DMS79 treated with DMSO at 0.1 percent for 48 hours (cell line): ENCODE data around the gene NFATC2.
"Not testable (repeated sequence)": the region's sequence is repeated elsewhere in the genome, so short reads cannot be mapped to it uniquely, and the experiment has no call there.

Source experiments
- DNase-seq: peaks from one replicate; lab custom pipeline; 2025; lab: John Stamatoyannopoulos, UW

Gene NFATC2

GRCh38 chr20:51470499-51470820 lies 72.1 kb downstream of the NFATC2 start:
- DNase-seq, result no peak

GRCh38 chr20:51469578-51470498 lies 72.7 kb downstream of the NFATC2 start:
- DNase-seq, result peak; percentile 82

GRCh38 chr20:51469046-51469445 lies 73.5 kb downstream of the NFATC2 start:
- no peak for DNase-seq

- no peak for DNase-seq
Observed at GRCh38 chr20:51468636-51469035, 73.9 kb downstream of the NFATC2 start.

- DNase-seq, result peak; percentile 10
Observed at GRCh38 chr20:51467956-51468626, 74.4 kb downstream of the NFATC2 start.

GRCh38 chr20:51463998-51464397 lies 78.5 kb downstream of the NFATC2 start:
- no peak for DNase-seq

GRCh38 chr20:51463560-51463959 lies 79.0 kb downstream of the NFATC2 start:
- DNase-seq, result no peak

GRCh38 chr20:51462566-51463276 lies 79.8 kb downstream of the NFATC2 start:
- no peak for DNase-seq

- not testable (repeated sequence) for DNase-seq
Observed at GRCh38 chr20:51461846-51462245, 80.7 kb downstream of the NFATC2 start.

- DNase-seq, result no peak
Observed at GRCh38 chr20:51461306-51461705, 81.2 kb downstream of the NFATC2 start.

GRCh38 chr20:51460569-51461265 lies 81.8 kb downstream of the NFATC2 start:
- peak; percentile 19 for DNase-seq

- DNase-seq, result no peak
Observed at GRCh38 chr20:51460163-51460562, 82.4 kb downstream of the NFATC2 start.

- DNase-seq, result no peak
Observed at GRCh38 chr20:51458751-51459439, 83.6 kb downstream of the NFATC2 start.

GRCh38 chr20:51457533-51457932 lies 85.0 kb downstream of the NFATC2 start:
- DNase-seq, result no peak

GRCh38 chr20:51456511-51457509 lies 85.7 kb downstream of the NFATC2 start:
- peak; percentile 96 for DNase-seq

GRCh38 chr20:51454250-51454865 lies 88.2 kb downstream of the NFATC2 start:
- DNase-seq, result no peak

- no peak for DNase-seq
Observed at GRCh38 chr20:51452734-51453365, 89.7 kb downstream of the NFATC2 start.

- no peak for DNase-seq
Observed at GRCh38 chr20:51452091-51452613, 90.4 kb downstream of the NFATC2 start.

GRCh38 chr20:51451484-51451883 lies 91.0 kb downstream of the NFATC2 start:
- no peak for DNase-seq
